HL-60/S4 treated with retinoic acid at 250 ng/mL for 4 days and 3 days (cell line): ENCODE results near the gene ELFN1.
"Not testable (repeated sequence)": the region's sequence is repeated elsewhere in the genome, so short reads cannot be mapped to it uniquely, and the experiment has no call there.

ENCODE experiments used
- in situ Hi-C: fragments of 300-500 bp; cut with MboI; formaldehyde crosslinking; loops from 2 replicates; pipeline ENCODE4 v1.7.0; 2022; ENCODE audit warnings: low sequenced_read_pairs

ELFN1 gene

GRCh38 chr7:1752771-1753563 is 82.9 kb downstream of the ELFN1 start:
- in situ Hi-C loops = no loop called here

GRCh38 chr7:1753564-1753867 is 83.4 kb downstream of the ELFN1 start:
- in situ Hi-C loops = no loop called here

GRCh38 chr7:1754345-1754908 is 84.3 kb downstream of the ELFN1 start:
- in situ Hi-C loops = no loop called here

- in situ Hi-C loops = no loop called here
Measured at GRCh38 chr7:1755783-1756625, 85.9 kb downstream of the ELFN1 start.

- in situ Hi-C loops = no loop called here
Measured at GRCh38 chr7:1757601-1758000, 87.5 kb downstream of the ELFN1 start.

GRCh38 chr7:1758028-1758858 is 88.2 kb downstream of the ELFN1 start:
- in situ Hi-C loops = no loop called here

GRCh38 chr7:1758859-1759521 is 88.9 kb downstream of the ELFN1 start:
- in situ Hi-C loops = no loop called here

- in situ Hi-C loops = no loop called here
Measured at GRCh38 chr7:1761097-1761496, 91.0 kb downstream of the ELFN1 start.

- in situ Hi-C loops = no loop called here
Measured at GRCh38 chr7:1761774-1762173, 91.7 kb downstream of the ELFN1 start.

- in situ Hi-C loops = no loop called here
Measured at GRCh38 chr7:1762238-1762945, 92.3 kb downstream of the ELFN1 start.

- in situ Hi-C loops = no loop called here
Measured at GRCh38 chr7:1763033-1763432, 93.0 kb downstream of the ELFN1 start.

- in situ Hi-C loops = not testable (repeated sequence)
Measured at GRCh38 chr7:1763911-1764310, 93.8 kb downstream of the ELFN1 start.

- in situ Hi-C loops = no loop called here
Measured at GRCh38 chr7:1765336-1765735, 95.3 kb downstream of the ELFN1 start.

GRCh38 chr7:1767524-1767923 is 97.4 kb downstream of the ELFN1 start:
- in situ Hi-C loops = no loop called here

- in situ Hi-C loops = no loop called here
Measured at GRCh38 chr7:1768832-1769231, 98.8 kb downstream of the ELFN1 start.

- in situ Hi-C loops = no loop called here
Measured at GRCh38 chr7:1769286-1770200, 99.5 kb downstream of the ELFN1 start.

GRCh38 chr7:1770331-1770730 is 100.3 kb downstream of the ELFN1 start:
- in situ Hi-C loops = no loop called here

GRCh38 chr7:1775389-1775788 is 105.3 kb downstream of the ELFN1 start:
- in situ Hi-C loops = no loop called here

- in situ Hi-C loops = no loop called here
Measured at GRCh38 chr7:1777122-1777521, 107.0 kb downstream of the ELFN1 start.
